Loucy (cell line): ENCODE results near the gene PLXNA2.

Source experiments
- EZH2phosphoT487 ChIP-seq: fragments of 200-600 bp; IDR thresholded peaks from 2 replicates; pipeline ENCODE4 v1.6.1; 2018; ENCODE audit warnings: antibody characterized with exemption, mild to moderate bottlenecking, moderate library complexity, borderline replicate concordance
- TF ChIP-seq, protein P1 (sequence below): fragments of 200-600 bp; sonication (generic); conservative IDR thresholded peaks from 2 replicates; pipeline ENCODE4 v1.5.1; 2014; ENCODE audit warnings: mild to moderate bottlenecking, antibody characterized with exemption, low read length

DNA sequence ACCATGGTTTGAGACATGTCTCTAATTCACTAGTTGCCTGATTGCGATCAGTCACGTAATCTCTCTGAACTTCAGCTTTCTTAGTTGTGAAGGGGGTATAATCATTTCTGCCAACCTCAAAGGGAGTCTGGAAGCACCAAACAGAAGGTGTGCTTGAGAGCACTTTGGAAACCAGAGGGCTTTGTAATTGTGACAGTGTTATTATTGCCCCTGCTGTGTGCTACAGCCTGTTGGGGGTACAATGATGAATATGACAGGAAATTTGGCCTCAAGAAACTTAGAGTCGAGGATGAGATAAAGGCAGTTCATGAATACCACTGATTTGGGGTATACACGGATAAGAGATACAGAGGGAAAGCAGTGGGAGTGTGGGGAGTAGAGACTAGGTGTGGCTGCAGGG, 183.1 kb downstream of the PLXNA2 start:
- TF ChIP-seq, protein P1, sequence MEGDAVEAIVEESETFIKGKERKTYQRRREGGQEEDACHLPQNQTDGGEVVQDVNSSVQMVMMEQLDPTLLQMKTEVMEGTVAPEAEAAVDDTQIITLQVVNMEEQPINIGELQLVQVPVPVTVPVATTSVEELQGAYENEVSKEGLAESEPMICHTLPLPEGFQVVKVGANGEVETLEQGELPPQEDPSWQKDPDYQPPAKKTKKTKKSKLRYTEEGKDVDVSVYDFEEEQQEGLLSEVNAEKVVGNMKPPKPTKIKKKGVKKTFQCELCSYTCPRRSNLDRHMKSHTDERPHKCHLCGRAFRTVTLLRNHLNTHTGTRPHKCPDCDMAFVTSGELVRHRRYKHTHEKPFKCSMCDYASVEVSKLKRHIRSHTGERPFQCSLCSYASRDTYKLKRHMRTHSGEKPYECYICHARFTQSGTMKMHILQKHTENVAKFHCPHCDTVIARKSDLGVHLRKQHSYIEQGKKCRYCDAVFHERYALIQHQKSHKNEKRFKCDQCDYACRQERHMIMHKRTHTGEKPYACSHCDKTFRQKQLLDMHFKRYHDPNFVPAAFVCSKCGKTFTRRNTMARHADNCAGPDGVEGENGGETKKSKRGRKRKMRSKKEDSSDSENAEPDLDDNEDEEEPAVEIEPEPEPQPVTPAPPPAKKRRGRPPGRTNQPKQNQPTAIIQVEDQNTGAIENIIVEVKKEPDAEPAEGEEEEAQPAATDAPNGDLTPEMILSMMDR, result no peak
- TF ChIP-seq EZH2phosphoT487, result no peak
